D721Med (cell line): ENCODE data around the gene KIF9.
"Not testable (repeated sequence)": the region's sequence is repeated elsewhere in the genome, so short reads cannot be mapped to it uniquely, and the experiment has no call there.

ENCODE experiments used
- DNase-seq: peaks from one replicate; pipeline ENCODE4 v3.0.0; 2011; ENCODE audit warnings: low spot score; ENCODE audit not compliant: insufficient read length
- FAIRE-seq: peaks from 2 replicates; lab custom pipeline; 2011; peaks lifted over from hg19 to GRCh38; lab: Jason Lieb, UNC
- TF ChIP-seq, protein P1 (sequence below): IDR thresholded peaks from 2 replicates; pipeline ENCODE4 v1.5.1; 2012; ENCODE audit warnings: mild to moderate bottlenecking, control low read depth; ENCODE audit not compliant: insufficient read depth; ENCODE audit errors: missing control alignments

The KIF9 gene

GRCh38 chr3:47315069-47315647 is 32.6 kb upstream of the KIF9 start:
- TF ChIP-seq, protein P1, sequence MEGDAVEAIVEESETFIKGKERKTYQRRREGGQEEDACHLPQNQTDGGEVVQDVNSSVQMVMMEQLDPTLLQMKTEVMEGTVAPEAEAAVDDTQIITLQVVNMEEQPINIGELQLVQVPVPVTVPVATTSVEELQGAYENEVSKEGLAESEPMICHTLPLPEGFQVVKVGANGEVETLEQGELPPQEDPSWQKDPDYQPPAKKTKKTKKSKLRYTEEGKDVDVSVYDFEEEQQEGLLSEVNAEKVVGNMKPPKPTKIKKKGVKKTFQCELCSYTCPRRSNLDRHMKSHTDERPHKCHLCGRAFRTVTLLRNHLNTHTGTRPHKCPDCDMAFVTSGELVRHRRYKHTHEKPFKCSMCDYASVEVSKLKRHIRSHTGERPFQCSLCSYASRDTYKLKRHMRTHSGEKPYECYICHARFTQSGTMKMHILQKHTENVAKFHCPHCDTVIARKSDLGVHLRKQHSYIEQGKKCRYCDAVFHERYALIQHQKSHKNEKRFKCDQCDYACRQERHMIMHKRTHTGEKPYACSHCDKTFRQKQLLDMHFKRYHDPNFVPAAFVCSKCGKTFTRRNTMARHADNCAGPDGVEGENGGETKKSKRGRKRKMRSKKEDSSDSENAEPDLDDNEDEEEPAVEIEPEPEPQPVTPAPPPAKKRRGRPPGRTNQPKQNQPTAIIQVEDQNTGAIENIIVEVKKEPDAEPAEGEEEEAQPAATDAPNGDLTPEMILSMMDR, result no peak
- FAIRE-seq, result no peak
- DNase-seq, result no peak

GRCh38 chr3:47314056-47314764 is 31.6 kb upstream of the KIF9 start:
- TF ChIP-seq, protein P1, result no peak
- DNase-seq (no peak), FAIRE-seq (no peak)

DNA sequence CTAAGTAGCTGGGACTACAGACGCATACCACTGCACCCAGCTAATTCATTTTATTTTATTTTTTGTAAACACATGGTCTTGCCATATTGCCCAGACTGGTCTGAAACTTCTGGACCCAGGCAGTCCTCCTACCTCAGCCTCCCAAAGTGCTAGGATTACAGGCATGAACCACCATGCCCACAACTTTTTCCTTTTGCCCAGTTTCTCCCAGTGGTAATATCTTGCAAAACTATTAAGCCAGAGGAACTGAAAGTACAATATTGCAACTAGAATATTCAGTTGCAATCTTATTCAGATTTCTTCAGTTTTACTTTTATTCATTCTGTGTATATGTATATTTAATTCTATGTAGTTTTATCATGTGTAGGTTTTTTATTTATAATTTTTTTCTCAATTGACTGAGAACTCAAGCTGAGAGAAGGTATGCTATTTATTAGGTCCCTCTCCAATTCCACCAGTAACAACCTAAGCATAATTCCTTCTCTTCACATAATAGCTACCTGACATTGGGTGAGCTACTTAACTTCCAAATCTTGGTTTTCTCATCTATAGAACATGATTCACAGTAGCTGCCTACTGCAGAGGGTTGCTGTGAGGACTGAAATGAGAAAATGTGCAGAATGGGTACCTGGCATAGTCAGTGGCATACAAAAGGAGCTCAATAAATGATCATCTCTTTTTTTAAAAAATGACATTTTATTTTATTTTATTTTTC is 30.9 kb upstream of the KIF9 start:
- TF ChIP-seq, protein P1, result no peak
- FAIRE-seq, result no peak
- no peak for DNase-seq

GRCh38 chr3:47310391-47310790 is 27.8 kb upstream of the KIF9 start:
- DNase-seq (no peak), FAIRE-seq (no peak)
- TF ChIP-seq, protein P1, result no peak

DNA sequence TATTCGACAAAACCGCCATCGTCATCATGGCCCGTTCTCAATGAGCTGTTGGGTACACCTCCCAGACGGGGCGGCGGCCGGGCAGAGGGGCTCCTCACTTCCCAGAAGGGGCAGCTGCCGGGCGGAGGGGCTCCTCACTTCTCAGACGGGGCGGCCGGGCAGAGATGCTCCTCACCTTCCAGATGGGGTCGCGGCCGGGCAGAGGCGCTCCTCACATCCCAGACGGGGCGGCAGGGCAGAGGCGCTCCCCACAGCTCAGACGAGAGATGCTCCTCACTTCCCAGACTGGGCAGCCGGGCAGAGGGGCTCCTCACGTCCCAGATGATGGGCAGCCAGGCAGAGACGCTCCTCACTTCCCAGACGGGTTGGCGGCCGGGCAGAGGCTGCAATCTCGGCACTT is 26.6 kb upstream of the KIF9 start:
- FAIRE-seq, DNase-seq: not testable (repeated sequence)

- TF ChIP-seq, protein P1, result no peak
- FAIRE-seq, result no peak
- no peak for DNase-seq
Observed at GRCh38 chr3:47306022-47306421, 23.4 kb upstream of the KIF9 start.

DNA sequence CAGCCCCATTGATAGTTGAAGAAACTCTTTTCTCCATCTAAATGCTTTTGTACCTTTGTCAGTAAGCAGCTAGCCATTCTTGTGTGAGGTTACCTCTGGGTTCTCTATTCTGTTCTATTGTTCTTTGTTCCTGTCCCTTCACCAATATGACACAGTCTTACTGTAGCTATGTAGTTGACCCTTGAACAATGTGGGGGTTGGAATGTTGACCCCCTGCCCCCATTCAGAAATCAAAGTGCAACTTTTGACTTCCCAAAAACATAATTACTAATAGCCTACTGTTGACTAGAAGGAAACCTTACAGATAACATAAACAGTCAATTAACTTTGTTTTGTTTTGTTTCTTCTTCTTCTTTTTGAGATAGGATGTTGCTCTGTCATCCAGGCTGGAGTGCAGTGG is 18.9 kb upstream of the KIF9 start:
- FAIRE-seq (no peak), DNase-seq (no peak)
- TF ChIP-seq, protein P1, result no peak
